Measurements from ENCODE around the gene RERE.

Gene RERE

GRCh38 chr1:8337776-8338525 lies 479.5 kb downstream of the RERE start:
- DNase-seq = no peak

DNA sequence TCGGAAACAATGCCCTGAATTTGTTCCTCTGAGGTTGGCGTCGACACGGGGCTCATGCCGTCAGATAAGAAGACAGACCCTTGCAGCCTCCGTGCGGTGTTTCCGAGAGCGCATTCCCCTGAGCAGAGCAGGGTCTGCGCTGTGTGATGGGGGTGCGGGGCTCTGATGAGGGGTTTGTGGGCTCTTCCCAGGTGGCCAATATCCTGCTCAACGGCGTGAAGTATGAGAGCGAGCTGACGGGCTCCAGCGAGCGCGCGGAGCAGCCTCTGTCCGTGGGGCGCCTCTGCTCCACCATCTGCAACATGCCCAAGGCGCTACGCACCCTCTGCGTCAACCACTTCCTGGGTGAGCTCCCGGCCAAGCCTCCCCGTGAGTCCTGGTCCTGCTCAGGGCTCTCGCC lies 482.2 kb downstream of the RERE start:
- DNase-seq = no peak

GRCh38 chr1:8334106-8334851 lies 483.2 kb downstream of the RERE start:
- no peak for DNase-seq

DNA sequence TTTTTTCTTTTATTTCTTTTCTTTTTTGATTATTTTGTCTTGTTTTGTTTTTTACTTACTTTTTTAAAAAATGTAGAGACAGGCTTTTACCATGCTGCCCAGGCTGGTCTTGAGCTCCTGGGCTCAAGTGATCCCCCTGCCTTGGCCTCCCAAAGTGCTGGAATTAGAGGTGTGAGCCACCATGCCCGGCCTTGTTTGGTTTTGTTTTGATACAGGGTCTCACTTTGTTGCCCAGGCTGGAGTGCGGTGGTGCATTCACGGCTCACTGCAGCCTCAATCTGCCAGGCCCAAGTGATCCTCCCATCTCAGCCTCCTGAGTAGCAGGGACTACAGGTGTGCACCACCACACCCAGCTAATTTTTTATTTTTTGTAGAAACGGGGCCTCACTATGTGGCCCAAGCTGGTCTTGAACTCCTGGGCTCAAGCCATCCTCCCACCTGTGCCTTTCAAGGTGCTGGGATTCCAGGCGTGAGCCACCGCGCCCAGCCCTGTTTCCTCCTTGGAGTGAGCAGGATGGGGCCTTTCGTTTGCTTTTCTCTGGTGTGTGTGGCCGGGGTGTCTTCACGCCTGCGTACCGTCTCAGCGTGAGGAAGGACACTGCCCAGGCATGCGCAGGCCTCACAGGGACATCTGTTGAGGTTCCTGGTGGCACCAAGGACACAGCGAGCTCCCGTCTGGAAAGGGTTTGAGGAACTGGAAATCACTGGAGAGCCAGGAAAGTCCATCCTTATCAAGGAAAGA lies 484.0 kb downstream of the RERE start:
- DNase-seq = no peak

GRCh38 chr1:8332806-8333205 lies 484.6 kb downstream of the RERE start:
- DNase-seq = no peak

- no peak for DNase-seq
Measured at GRCh38 chr1:8330271-8331125, 486.9 kb downstream of the RERE start.

DNA sequence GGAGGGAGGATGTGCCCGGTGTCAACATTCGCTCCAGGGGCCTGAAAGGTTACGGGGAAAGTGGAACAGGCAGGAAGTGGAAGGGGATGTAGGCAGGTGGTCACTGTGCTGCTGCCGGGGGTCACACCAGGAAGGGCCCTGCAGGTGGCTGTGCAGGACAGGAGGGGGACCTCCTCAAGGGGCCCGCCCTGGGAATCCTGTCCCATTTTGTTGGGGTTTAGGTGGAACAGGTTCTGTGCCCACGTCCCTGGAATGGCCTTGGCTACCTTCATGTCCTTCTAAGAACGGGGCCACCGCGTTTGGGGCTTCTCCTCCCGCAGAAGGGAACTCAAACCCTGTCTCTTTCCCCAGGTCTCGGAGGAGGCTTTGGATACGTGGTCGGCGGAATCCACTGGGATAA lies 487.6 kb downstream of the RERE start:
- DNase-seq = no peak

DNA sequence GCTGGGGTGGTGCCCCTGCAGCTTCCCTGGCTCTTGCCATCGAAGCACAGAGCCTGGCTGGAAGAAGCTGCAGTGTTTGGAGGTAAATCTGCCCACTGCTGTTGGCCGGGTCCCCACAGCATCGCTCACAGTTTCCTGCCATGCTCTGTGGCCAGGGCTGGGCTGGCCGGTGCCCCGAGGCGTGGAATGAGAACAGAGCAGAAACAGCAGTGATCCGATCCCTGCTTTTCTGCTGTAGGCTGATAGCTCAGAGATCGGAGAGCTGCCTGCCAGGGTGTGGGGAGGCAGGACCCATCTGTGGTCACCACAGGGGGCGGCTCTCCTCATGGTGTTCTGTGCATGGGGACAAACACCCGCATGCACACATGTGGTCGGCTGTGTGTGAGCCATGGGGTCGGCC lies 488.0 kb downstream of the RERE start:
- no peak for DNase-seq

GRCh38 chr1:8328271-8328670 lies 489.2 kb downstream of the RERE start:
- DNase-seq = no peak

GRCh38 chr1:8326265-8326664 lies 491.2 kb downstream of the RERE start:
- DNase-seq = no peak

DNA sequence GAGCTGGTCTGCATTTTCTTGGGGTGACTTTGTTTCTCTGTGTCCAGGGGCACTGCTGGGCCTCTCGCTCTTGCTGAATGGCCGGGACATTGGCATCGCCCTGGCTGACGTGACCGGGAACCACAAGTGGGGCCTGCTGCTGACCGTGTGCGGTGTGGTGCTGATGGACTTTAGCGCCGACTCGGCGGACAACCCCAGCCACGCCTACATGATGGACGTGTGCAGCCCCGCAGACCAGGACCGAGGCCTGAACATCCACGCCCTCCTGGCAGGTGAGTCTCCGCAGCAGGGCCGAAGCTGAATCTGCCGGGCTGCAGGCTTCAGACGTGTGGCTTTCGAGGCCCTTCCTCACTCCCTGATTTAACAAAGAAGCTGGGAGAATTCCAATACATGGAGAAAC lies 491.7 kb downstream of the RERE start:
- DNase-seq = no peak

- no peak for DNase-seq
Measured at GRCh38 chr1:8324176-8324810, 493.1 kb downstream of the RERE start.

DNA sequence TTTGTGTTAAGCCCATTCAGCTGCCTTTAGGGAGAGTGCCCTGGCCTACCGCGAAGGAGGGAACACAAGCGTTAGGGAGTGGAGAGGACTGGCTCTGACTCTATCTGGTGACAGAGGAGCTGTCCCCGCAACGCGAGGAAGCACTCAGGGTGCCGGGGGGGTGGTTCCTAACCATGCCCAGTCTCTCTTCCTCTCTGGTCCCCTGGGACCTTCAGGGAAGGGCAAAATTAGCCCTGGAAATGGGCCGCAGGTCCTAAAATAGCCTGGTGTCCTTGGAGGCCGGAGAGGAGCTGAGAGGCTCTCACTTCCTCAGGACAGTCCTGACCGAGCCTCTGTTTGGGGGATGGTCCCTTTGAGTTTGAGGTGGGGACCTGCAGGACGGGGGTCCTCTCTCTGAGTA lies 493.7 kb downstream of the RERE start:
- DNase-seq = no peak

- no peak for DNase-seq
Measured at GRCh38 chr1:8321612-8322011, 495.8 kb downstream of the RERE start.

- DNase-seq = no peak
Measured at GRCh38 chr1:8318436-8318835, 499.0 kb downstream of the RERE start.

DNA sequence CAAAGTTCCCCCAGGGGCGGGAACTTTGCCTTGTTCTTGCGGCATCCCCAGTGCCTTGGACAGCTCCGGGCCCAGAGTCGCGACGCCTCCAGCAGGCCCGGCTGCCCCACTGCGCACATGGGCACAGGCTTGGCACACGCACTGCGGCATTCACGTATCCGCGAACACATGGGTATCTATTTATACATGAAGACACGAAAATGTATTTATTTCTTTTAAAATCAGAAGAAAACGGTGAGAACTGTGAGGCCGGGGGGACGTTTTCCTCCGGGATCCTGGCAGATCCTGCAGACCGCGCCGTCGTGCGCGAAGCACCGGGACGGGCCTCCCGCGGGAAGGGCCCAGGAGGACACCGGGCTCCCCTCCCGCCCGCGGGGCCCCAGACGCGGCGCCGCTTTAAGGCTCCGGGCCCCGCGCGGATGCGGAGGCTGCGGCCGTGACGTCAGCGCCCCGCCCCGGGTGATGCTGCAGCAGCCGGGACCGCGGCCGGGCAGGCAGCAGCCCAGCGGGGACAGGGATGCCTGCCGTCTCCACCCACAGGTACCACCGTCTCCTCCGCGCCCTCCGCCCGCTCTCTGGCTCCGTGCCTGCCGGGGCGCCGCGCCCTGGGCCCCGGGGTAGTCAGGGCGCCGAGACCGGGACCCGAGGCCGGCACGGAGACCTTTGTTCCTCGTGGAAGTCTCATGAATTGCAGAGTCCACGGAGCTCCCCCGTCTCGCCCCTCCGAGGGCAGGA lies 499.6 kb downstream of the RERE start, which contains the start of gene SLC45A1:
SLC45A1 (plus strand) TSS at position 468 of the 735 bp plus-strand sequence. CDS start 6,216 bp downstream, outside the sequence.
- peak; percentile 65 for DNase-seq

DNA sequence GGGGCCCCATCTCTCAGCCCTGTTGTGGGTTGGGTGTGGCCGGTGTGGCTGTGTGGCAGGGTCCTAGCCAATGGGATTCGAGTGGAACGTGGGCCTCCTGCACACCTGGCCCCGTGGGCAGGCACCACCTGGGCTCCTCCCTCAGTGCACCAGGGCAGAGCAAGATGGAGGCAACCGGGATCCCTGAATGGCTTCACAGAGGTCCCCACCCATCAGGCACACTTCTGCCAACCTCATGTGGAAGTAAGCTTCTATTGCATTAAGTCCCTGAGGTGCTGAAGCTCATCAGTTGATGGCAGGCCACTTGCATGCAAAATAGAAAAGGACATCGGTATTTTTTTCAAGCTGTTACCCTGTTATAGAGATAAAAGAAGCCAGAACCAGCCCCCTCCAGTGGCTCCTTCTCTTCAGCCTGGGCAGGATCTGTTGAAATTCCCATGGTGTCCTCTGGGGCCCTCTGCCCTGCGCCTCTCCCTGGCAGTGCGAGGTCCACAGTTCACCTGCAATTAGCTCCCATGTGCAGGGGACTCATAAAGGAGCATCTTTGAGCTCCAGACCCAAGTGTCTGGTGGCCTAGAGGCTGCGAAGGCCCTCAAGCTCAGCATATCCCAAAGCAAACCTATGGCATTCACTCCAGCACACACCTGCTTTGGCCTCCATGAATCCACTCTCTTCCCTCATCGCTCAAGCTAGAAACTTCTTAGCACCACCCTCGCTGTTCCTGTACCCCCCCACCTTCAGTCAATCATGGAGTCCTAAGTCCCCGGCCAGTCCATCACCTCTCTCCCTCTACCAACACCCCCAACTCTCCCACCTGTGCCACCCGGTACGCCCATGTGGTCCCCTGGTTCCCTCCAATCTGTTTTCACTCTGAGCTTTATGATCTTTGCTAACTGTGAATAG lies 501.6 kb downstream of the RERE start:
- DNase-seq = no peak

DNA sequence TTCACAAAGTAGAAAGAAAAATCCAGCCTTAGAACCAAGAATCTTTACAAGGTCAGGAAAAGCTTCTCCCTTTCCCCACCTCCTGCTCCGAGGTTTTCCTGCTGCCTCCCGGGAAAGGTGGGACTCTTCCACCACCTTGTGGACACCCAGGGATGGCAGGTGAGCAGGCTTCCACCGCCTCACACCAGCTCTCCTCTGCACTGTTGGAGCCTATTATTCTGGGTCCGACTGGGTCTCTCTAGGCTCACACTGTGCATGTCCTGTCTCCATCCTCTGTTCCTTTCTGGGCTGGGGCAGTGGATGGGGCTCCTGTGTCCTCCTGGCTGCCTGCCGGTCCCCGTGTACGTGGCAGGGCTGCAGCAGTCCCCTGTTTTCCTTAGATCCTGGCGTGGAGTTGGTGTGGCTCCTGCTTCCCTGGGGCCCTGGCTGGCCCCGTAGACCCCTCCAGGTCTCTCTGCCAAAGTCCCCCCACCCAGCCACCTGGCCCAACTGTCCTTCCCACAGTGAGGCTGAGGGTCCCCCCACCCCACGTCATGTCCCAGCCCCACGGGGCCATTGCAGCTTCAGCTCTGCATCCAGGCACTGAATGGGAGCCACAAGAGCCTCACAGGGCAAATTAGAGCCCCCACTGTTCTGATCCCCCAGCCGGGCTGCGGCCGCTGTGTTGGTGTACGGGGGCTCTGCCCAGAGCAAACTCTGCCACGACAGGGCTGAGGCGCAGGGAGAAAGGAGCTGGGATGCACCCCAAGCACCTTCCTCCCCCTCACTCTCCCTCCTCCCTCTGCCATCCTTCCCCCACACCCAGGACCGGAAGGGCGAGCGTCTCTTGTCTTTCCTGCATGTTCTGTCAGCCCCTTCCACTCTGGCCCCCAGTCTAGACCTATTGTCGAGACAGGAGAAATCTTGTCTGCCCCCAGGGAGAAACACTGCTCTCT lies 502.8 kb downstream of the RERE start:
- peak; percentile 51 for DNase-seq

DNA sequence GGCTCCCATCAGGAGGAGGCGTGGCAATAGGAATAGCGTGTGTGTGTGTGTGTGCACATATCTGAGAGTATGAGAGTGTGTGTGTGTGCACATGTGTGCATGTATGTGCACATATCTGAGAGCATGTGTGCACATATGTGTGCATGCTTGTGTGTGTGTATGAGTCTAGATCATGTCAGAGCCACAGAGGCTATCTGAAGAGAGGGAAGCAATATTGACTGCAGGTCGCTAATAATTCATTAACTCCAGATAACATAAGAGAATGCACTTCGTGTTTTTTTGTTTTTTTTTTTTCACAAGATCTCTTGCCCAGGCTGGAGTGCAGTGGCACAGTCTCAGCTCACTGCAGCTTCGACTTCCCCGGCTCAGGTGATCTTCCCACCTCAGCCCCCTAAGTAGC lies 504.2 kb downstream of the RERE start:
- DNase-seq = no peak
